ENCODE results near the gene COA5. TPM values are rescaled to one million over a fixed set of nuclear protein-coding genes. Genes with fewer than 3 reads are reported as not detected.

The COA5 gene
- total RNA-seq, 1 experiment from 2014 or later: 23.7 TPM

DNA sequence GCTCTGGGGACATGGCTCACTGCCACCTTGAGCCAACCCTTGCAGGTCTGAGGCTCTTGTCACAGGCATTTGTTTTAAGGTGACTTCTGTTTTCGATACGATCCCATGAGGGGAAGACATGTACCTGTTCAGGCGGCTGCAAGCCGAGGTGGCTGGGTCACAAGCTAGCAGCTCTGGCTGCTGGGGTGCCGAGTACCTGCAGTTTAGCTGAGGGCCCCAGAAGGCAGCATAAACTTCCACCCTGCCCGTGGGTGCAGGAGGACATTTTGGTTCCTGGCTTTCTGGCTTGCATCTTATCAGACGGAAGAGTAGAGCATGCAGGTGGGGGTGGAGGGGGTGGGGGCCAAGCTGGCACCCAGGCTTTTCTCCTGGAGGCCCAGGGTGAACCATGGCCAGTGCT lies 28.4 kb downstream of the COA5 start:
- BruUV-seq (replicated peaks): no TSS peak
- CTCF ChIA-PET: interaction anchor here (1.7 kb wide), 1 partner anchor 11 kb away, joined by 5 read pairs; no protein-coding TSS in a partner anchor

GRCh38 chr2:98578231-98578630 lies 30.1 kb downstream of the COA5 start:
- H3K4me1 ChIP-seq (ENCODE audit: insufficient read depth, low read length, poor library complexity, severe bottlenecking): no peaks in the 10 kb centered on the region
- no TSS peak for BruUV-seq (replicated peaks)
- intact Hi-C loops (cut with micrococcal nuclease; ENCODE audit: unreplicated experiment): no loop called here
- H3K36me3 ChIP-seq (ENCODE audit: insufficient read depth, low read length, poor library complexity, severe bottlenecking): peaks cover 3% of the 10 kb centered on the region
- ChIA-PET CTCF (no interaction called here), POLR2A (ENCODE audit: low non-redundant PET) (no interaction called here)
- no peak overlapping the region for H3K27ac ChIP-seq (ENCODE audit: low read depth, low read length, poor library complexity, severe bottlenecking)
- no peak for DNase-seq (ENCODE audit: low spot score)
- TF ChIP-seq, protein P1, sequence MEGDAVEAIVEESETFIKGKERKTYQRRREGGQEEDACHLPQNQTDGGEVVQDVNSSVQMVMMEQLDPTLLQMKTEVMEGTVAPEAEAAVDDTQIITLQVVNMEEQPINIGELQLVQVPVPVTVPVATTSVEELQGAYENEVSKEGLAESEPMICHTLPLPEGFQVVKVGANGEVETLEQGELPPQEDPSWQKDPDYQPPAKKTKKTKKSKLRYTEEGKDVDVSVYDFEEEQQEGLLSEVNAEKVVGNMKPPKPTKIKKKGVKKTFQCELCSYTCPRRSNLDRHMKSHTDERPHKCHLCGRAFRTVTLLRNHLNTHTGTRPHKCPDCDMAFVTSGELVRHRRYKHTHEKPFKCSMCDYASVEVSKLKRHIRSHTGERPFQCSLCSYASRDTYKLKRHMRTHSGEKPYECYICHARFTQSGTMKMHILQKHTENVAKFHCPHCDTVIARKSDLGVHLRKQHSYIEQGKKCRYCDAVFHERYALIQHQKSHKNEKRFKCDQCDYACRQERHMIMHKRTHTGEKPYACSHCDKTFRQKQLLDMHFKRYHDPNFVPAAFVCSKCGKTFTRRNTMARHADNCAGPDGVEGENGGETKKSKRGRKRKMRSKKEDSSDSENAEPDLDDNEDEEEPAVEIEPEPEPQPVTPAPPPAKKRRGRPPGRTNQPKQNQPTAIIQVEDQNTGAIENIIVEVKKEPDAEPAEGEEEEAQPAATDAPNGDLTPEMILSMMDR (conservative IDR thresholded peaks at IDR 0.05; ENCODE audit: low read depth, low read length): no peak
- TF ChIP-seq EZH2 (IDR thresholded peaks at IDR 0.05; ENCODE audit: borderline replicate concordance, low read depth, low read length, poor library complexity, severe bottlenecking): no peak
- no peaks in the 10 kb centered on the region for H3K9me3 ChIP-seq (ENCODE audit: low read depth, low read length, poor library complexity, severe bottlenecking)
- H3K4me3 ChIP-seq (ENCODE audit: low read depth, low read length, poor library complexity, severe bottlenecking): no peak overlapping the region
- H3K27me3 ChIP-seq (replicated peaks; ENCODE audit: insufficient read depth, low read depth, low read length, poor library complexity): no peaks in the 10 kb centered on the region

More for the DNA sequence above, 28.4 kb downstream of the COA5 start:
- H3K9me3 ChIP-seq (ENCODE audit: low read depth, low read length, poor library complexity, severe bottlenecking): no peaks in the 10 kb centered on the region
- no peak overlapping the region for H3K4me3 ChIP-seq (ENCODE audit: low read depth, low read length, poor library complexity, severe bottlenecking)
- intact Hi-C loops (cut with micrococcal nuclease; ENCODE audit: unreplicated experiment): no loop called here
- H3K27me3 ChIP-seq (replicated peaks; ENCODE audit: insufficient read depth, low read depth, low read length, poor library complexity): no peaks in the 10 kb centered on the region
- POLR2A ChIA-PET (ENCODE audit: low non-redundant PET): no interaction called here
- peaks cover 3% of the 10 kb centered on the region for H3K36me3 ChIP-seq (ENCODE audit: insufficient read depth, low read length, poor library complexity, severe bottlenecking)
- TF ChIP-seq EZH2 (IDR thresholded peaks at IDR 0.05; ENCODE audit: borderline replicate concordance, low read depth, low read length, poor library complexity, severe bottlenecking): no peak
- TF ChIP-seq, protein P1 (conservative IDR thresholded peaks at IDR 0.05; ENCODE audit: low read depth, low read length): no peak
- no peak overlapping the region for H3K27ac ChIP-seq (ENCODE audit: low read depth, low read length, poor library complexity, severe bottlenecking)
- DNase-seq (ENCODE audit: low spot score): no peak
- H3K4me1 ChIP-seq (ENCODE audit: insufficient read depth, low read length, poor library complexity, severe bottlenecking): no peaks in the 10 kb centered on the region

- H3K4me3 ChIP-seq (ENCODE audit: low read depth, low read length, poor library complexity, severe bottlenecking): no peak overlapping the region
- BruUV-seq (replicated peaks): no TSS peak
- DNase-seq (ENCODE audit: low spot score): no peak
- CTCF ChIA-PET: no interaction called here
- no peaks in the 10 kb centered on the region for H3K4me1 ChIP-seq (ENCODE audit: insufficient read depth, low read length, poor library complexity, severe bottlenecking)
- intact Hi-C loops (cut with micrococcal nuclease; ENCODE audit: unreplicated experiment): no loop called here
- no peaks in the 10 kb centered on the region for H3K9me3 ChIP-seq (ENCODE audit: low read depth, low read length, poor library complexity, severe bottlenecking)
- no peaks in the 10 kb centered on the region for H3K27me3 ChIP-seq (replicated peaks; ENCODE audit: insufficient read depth, low read depth, low read length, poor library complexity)
- TF ChIP-seq EZH2 (IDR thresholded peaks at IDR 0.05; ENCODE audit: borderline replicate concordance, low read depth, low read length, poor library complexity, severe bottlenecking): no peak
- TF ChIP-seq, protein P1 (conservative IDR thresholded peaks at IDR 0.05; ENCODE audit: low read depth, low read length): 0 out of 2 replicates have a peak, but pooled peaks have one; percentile 11
- POLR2A ChIA-PET (ENCODE audit: low non-redundant PET): no interaction called here
- H3K36me3 ChIP-seq (ENCODE audit: insufficient read depth, low read length, poor library complexity, severe bottlenecking): peaks cover 3% of the 10 kb centered on the region
- no peak overlapping the region for H3K27ac ChIP-seq (ENCODE audit: low read depth, low read length, poor library complexity, severe bottlenecking)
Observed at GRCh38 chr2:98577313-98577712, 31.0 kb downstream of the COA5 start.

Measured in A673 (cell line).